Gastroesophageal sphincter (tissue), 4 donors: ENCODE measurements around the gene GOLGB1. TPM values are rescaled to one million over a fixed set of nuclear protein-coding genes. Genes with fewer than 3 reads are reported as not detected.
"Not testable (repeated sequence)": the region's sequence is repeated elsewhere in the genome, so short reads cannot be mapped to it uniquely, and the experiment has no call there.

ENCODE experiments used
- ATAC-seq: fragments of 150-250 bp; one replicate; pipeline ENCODE4 v1.9.1; 2016; ENCODE audit warnings: mild to moderate bottlenecking, moderate library complexity
- H3K27ac ChIP-seq, 4 donors: fragments of 200-600 bp; sonication (generic) in 3 of 4; 1 replicate in 3 of 4; 2 replicates in 1 of 4; pipeline ENCODE4 v1.5.1; 2016 to 2019
- H3K27me3 ChIP-seq: fragments of 200-600 bp; sonication (generic); one replicate; pipeline ENCODE4 v1.5.1; 2019
- H3K36me3 ChIP-seq, 2 donors: fragments of 200-600 bp; sonication (generic); one replicate each; pipeline ENCODE4 v1.5.1; 2019; ENCODE audit warnings: control low read depth in 1 of 2
- H3K4me1 ChIP-seq, 3 donors: fragments of 200-600 bp; sonication (generic); 1 replicate in 2 of 3; 2 replicates in 1 of 3; pipeline ENCODE4 v1.5.1; 2016 to 2019; ENCODE audit warnings: control low read depth in 2 of 3
- H3K4me3 ChIP-seq, 2 donors: fragments of 200-600 bp; sonication (generic); one replicate each; pipeline ENCODE4 v1.5.1; 2019; ENCODE audit warnings: mild to moderate bottlenecking in 1 of 2, moderate library complexity in 1 of 2
- H3K9me3 ChIP-seq, 3 donors: fragments of 200-600 bp; sonication (generic); one replicate each; pipeline ENCODE4 v1.5.1; 2017 to 2019; ENCODE audit warnings: control low read depth in 2 of 3
- EP300 ChIP-seq: sonication (generic); formaldehyde crosslinking; IDR thresholded peaks from one replicate; pipeline ENCODE4 v1.6.1; 2017; ENCODE audit warnings: antibody characterized with exemption, mild to moderate bottlenecking
- POLR2A ChIP-seq, 2 donors: fragments of 450-650 bp; IDR thresholded peaks; one replicate each; pipeline ENCODE4 v1.6.1; 2017; ENCODE audit warnings: antibody characterized with exemption in 2 of 2, mild to moderate bottlenecking in 2 of 2, moderate library complexity in 1 of 2
- POLR2AphosphoS5 ChIP-seq: sonication (generic); formaldehyde crosslinking; IDR thresholded peaks from one replicate; pipeline ENCODE4 v1.6.1; 2017; ENCODE audit warnings: antibody characterized with exemption
- WGBS, 2 donors: methylation state at CpG; one replicate each; pipeline ENCODE4 v1.1.5; 2018; ENCODE audit warnings: low coverage in 1 of 2; 5-methylcytosine and 5-hydroxymethylcytosine counted together
- total RNA-seq, 4 donors: library from RNA; depleted of rRNA; stranded (reverse); fragments of >200 nt; gene quantifications; one replicate each; pipeline ENCODE4 v1.1.0, GENCODE V29; 2016
- TF ChIP-seq, protein P1 (sequence below), 4 experiments: fragments of 200-600 bp in 2 of 4; fragments of 450-650 bp in 2 of 4; sonication (generic) in 1 of 4; IDR thresholded peaks; one replicate each; pipeline ENCODE4 v1.5.1; 2017 to 2019; ENCODE audit warnings: antibody characterized with exemption in 4 of 4, mild to moderate bottlenecking in 2 of 4, moderate library complexity in 2 of 4

The GOLGB1 gene
- total RNA-seq, 4 donors from 2014 or later: 67.9 to 94.3 (median 76.6) TPM

DNA sequence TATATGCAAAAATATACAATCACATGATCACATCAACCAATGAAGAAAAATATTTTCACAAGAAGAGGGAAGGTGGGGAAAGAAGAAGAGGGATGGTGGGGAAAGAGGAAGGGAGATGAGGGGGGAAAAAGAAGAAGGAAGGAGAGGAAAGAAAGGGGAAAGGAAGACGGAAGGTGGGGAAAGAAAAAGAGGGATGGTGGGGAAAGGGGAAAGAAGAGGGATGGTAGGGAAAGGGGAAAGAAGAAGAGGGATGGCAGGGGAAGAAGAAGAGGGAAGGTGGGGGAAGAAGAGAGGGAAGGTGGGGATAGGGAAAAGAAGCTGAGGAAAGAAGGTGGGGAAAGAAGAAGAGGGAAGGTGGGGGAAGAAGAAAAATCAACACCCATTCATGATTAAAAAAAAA lies 3.2 kb upstream of the GOLGB1 start:
- ATAC-seq: no peak
- H3K4me3 ChIP-seq: no peak overlapping the region
- TF ChIP-seq POLR2A (IDR thresholded peaks at IDR 0.05) (no peak), POLR2AphosphoS5 (no peak), EP300 (no peak)
- TF ChIP-seq, protein P1, sequence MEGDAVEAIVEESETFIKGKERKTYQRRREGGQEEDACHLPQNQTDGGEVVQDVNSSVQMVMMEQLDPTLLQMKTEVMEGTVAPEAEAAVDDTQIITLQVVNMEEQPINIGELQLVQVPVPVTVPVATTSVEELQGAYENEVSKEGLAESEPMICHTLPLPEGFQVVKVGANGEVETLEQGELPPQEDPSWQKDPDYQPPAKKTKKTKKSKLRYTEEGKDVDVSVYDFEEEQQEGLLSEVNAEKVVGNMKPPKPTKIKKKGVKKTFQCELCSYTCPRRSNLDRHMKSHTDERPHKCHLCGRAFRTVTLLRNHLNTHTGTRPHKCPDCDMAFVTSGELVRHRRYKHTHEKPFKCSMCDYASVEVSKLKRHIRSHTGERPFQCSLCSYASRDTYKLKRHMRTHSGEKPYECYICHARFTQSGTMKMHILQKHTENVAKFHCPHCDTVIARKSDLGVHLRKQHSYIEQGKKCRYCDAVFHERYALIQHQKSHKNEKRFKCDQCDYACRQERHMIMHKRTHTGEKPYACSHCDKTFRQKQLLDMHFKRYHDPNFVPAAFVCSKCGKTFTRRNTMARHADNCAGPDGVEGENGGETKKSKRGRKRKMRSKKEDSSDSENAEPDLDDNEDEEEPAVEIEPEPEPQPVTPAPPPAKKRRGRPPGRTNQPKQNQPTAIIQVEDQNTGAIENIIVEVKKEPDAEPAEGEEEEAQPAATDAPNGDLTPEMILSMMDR (IDR thresholded peaks at IDR 0.05): no peak
- 11 to 56% methylated on average over 1 of the region's 1 CpG for WGBS, 2 donors
- H3K27me3 ChIP-seq: peaks cover 8% of the 10 kb centered on the region
- peaks cover 6 to 17% (median 6%) of the 10 kb centered on the region in 3 donors for H3K4me1 ChIP-seq
- H3K27ac ChIP-seq: no peak overlapping the region
- H3K36me3 ChIP-seq: no peaks in the 10 kb centered on the region
- H3K9me3 ChIP-seq: no peaks in the 10 kb centered on the region

DNA sequence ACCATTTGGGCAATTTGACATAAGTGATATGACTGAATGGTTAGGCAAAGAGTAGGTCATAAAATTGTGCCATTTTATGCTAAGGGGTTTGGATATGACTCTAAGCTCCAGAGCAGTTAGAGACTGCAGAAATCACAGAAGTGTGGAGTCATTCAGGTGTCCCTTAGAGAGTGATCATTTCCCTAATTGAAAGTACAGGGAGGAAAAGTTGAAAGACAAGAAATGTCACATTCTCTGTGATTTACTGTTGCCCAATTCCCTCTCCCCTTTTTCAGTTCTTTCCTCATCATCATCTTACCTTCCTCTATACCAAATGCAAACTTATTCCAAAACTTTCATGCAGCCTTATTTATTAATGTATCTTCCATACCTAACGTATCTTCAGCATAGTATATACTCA lies 2.7 kb upstream of the GOLGB1 start:
- TF ChIP-seq POLR2AphosphoS5: no peak
- TF ChIP-seq, protein P1 (IDR thresholded peaks at IDR 0.05): no peak
- no peak for TF ChIP-seq POLR2A (IDR thresholded peaks at IDR 0.05)
- no peak for TF ChIP-seq EP300
- Histone ChIP-seq H3K27me3 (peaks cover 8% of the 10 kb centered on the region), H3K27ac (no peak overlapping the region), H3K9me3 (no peaks in the 10 kb centered on the region), H3K4me1 (peaks cover 6 to 22% (median 11%) of the 10 kb centered on the region in 3 donors), H3K4me3 (no peak overlapping the region), H3K36me3 (no peaks in the 10 kb centered on the region)
- WGBS, 2 donors: 64% methylated on average over 1 of the region's 1 CpG
- no peak for ATAC-seq

DNA sequence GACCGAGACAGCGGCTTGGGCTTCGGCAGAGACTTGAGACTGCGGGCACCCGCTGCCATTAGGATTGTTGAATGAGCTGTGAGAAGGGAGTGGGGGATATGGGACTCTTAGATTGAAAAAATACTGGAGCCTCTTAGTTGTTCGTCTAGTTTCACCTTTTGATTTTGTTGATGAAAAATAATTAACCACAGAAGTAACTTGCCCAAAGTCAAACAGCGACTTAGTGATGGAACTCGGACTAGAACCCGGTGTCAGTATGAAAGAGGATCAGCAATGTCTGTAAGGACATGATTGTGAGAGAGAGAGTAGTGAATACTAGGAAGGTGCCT lies 510 bp upstream of the GOLGB1 start:
- Histone ChIP-seq H3K4me1 (peaks cover 6 to 39% (median 12%) of the 10 kb centered on the region in 3 donors), H3K4me3 (peak overlapping the region; percentile 83 to 95), H3K27me3 (peaks cover 8% of the 10 kb centered on the region), H3K9me3 (no peaks in the 10 kb centered on the region), H3K36me3 (no peaks in the 10 kb centered on the region), H3K27ac (peak overlapping the region; percentile 10 to 93 (median 92))
- TF ChIP-seq EP300 (no peak), POLR2AphosphoS5 (no peak), POLR2A (IDR thresholded peaks at IDR 0.05) (no peak)
- TF ChIP-seq, protein P1 (IDR thresholded peaks at IDR 0.05): no peak
- whole genome bisulfite sequencing, 2 donors: 0 to 3% methylated on average over 6 to 9 of the region's 9 CpGs
- no peak for ATAC-seq

DNA sequence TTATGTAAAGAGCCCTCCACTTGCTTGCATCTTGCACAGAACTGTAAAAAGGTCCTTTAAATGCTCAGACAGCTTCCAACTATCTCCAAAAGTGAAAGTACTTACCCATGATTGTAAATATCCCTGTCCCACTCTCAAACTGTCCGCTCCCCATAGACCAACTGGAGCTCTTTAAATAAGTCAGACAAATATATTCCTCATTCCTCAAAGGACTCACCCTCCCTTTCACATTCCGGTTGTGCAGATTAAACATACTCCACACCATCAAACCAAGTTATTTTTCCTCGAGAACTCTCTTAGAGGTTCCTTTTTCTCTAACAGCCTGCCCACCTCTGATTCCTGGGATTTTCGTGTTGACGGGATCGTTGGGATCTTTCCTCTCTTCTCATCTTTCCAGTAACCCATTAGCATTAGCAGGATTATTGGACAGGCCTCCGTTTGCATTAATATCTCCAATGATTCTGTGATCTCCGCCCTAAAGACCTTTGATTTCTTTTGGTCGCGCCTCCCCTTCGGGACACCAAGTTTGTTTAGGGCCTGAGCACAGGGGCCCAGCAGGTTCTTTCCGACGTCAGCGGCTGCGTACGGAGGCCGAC lies 763 bp downstream of the GOLGB1 start:
- H3K36me3 ChIP-seq: no peaks in the 10 kb centered on the region
- no peaks in the 10 kb centered on the region for H3K9me3 ChIP-seq
- 0 to 1% methylated on average over 6 to 11 of the region's 17 CpGs for WGBS, 2 donors
- peaks cover 6 to 52% (median 12%) of the 10 kb centered on the region in 3 donors for H3K4me1 ChIP-seq
- ATAC-seq: no peak
- TF ChIP-seq POLR2AphosphoS5: no peak
- H3K4me3 ChIP-seq: peak overlapping the region; percentile 83 to 95
- H3K27me3 ChIP-seq: peaks cover 1% of the 10 kb centered on the region
- H3K27ac ChIP-seq: peak overlapping the region; percentile 75 to 93 (median 92)

DNA sequence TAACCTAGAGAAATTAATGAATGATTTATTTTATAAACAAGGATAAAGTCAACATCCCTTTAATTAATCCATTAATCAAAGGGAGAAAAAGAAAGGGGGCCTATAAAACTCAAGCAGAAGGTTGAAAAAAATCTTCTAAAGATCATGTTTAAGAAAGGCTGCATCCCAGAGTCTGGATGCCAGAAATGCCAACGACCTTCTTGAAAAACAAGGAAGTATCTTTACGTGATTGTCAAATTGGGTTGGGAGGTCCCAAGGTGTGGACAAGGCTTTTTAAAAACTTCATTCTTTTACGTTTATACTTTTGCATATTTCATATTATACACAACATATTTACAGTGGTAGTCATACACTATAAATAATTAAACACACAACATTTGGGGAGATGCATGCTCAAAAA lies 1.6 kb downstream of the GOLGB1 start:
- Histone ChIP-seq H3K27ac (no peak overlapping the region), H3K36me3 (peaks cover 0 to 3% of the 10 kb centered on the region in 2 donors), H3K4me3 (peak overlapping the region in 1 of 2 donors; percentile 83), H3K4me1 (peaks cover 6 to 53% (median 12%) of the 10 kb centered on the region in 3 donors), H3K27me3 (no peaks in the 10 kb centered on the region), H3K9me3 (no peaks in the 10 kb centered on the region)
- no peak for TF ChIP-seq EP300
- no peak for TF ChIP-seq POLR2A (IDR thresholded peaks at IDR 0.05)
- TF ChIP-seq, protein P1 (IDR thresholded peaks at IDR 0.05): no peak
- no peak for TF ChIP-seq POLR2AphosphoS5
- 28 to 34% methylated on average over 3 of the region's 3 CpGs for WGBS, 2 donors
- no peak for ATAC-seq

DNA sequence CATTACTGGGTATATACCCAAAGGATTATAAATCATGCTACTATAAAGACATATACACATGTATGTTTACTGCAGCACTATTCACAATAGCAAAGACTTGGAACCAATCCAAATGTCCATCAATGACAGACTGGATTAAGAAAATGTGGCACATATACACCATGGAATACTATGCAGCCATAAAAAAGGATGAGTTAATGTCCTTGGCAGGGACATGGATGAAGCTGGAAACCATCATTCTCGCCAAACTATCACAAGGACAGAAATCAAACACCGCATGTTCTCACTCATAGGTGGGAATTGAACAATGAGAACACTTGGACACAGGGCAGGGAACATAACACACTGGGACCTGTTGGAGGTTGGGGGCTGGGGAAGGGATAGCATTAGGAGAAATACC lies 6.4 kb downstream of the GOLGB1 start:
- H3K9me3 ChIP-seq, H3K27ac ChIP-seq, H3K27me3 ChIP-seq, ATAC-seq, H3K4me3 ChIP-seq: not testable (repeated sequence)
- Histone ChIP-seq H3K36me3 (peaks cover 0 to 11% of the 10 kb centered on the region in 2 donors), H3K4me1 (peaks cover 0 to 67% (median 9%) of the 10 kb centered on the region in 3 donors)
- 89 to 90% methylated on average over 2 of the region's 2 CpGs for WGBS, 2 donors
